NB4 (cell line): Measurements from ENCODE around the gene LCN6.

ENCODE experiments used
- CTCF ChIP-seq: IDR thresholded peaks from one replicate; pipeline ENCODE4 v1.5.1; 2012; ENCODE audit warnings: low read depth, low read length
- POLR2A ChIP-seq: IDR thresholded peaks from 2 replicates; pipeline ENCODE4 v1.6.1; 2011; ENCODE audit warnings: mild to moderate bottlenecking; ENCODE audit not compliant: insufficient read length; ENCODE audit errors: extremely low read depth

- TF ChIP-seq POLR2A: no peak
- TF ChIP-seq CTCF: no peak
Measured at GRCh38 chr9:136728548-136729123, 19.7 kb downstream of the LCN6 start.
